NOMO-1 (cell line): ENCODE data around the gene LINGO1.

Experiments used
- DNase-seq, 2 experiments: peaks; one replicate each; lab custom pipeline; 2025; ENCODE audit not compliant: unreplicated experiment in 2 of 2; lab: John Stamatoyannopoulos, UW

Gene LINGO1

GRCh38 chr15:77573802-77574201, 58.9 kb downstream of the LINGO1 start:
- DNase-seq, result no peak

GRCh38 chr15:77572186-77572585, 60.5 kb downstream of the LINGO1 start:
- no peak for DNase-seq

GRCh38 chr15:77571741-77572140, 61.0 kb downstream of the LINGO1 start:
- no peak for DNase-seq

- no peak for DNase-seq
These were observed 61.5 kb downstream of the LINGO1 start for GRCh38 chr15:77571181-77571580.

GRCh38 chr15:77569729-77570125, 63.0 kb downstream of the LINGO1 start:
- DNase-seq, result peak; percentile 33 to 55

GRCh38 chr15:77568973-77569728, 63.6 kb downstream of the LINGO1 start:
- DNase-seq, result peak; percentile 52 to 62

- no peak for DNase-seq
These were observed 64.4 kb downstream of the LINGO1 start for GRCh38 chr15:77568014-77568972.

- no peak for DNase-seq
These were observed 65.5 kb downstream of the LINGO1 start for GRCh38 chr15:77567202-77567601.

- no peak for DNase-seq
These were observed 66.6 kb downstream of the LINGO1 start for GRCh38 chr15:77566092-77566491.

GRCh38 chr15:77565378-77565915, 67.3 kb downstream of the LINGO1 start:
- DNase-seq, result no peak

GRCh38 chr15:77564938-77565337, 67.8 kb downstream of the LINGO1 start:
- DNase-seq, result no peak

- no peak for DNase-seq
These were observed 68.4 kb downstream of the LINGO1 start for GRCh38 chr15:77564341-77564740.

- no peak for DNase-seq
These were observed 69.0 kb downstream of the LINGO1 start for GRCh38 chr15:77563623-77564156.
